Pancreas (tissue), 10 donors: ENCODE results near the gene PKM. TPM values are rescaled to one million over a fixed set of nuclear protein-coding genes. Genes with fewer than 3 reads are reported as not detected.

ENCODE experiments used
- ATAC-seq, 4 donors: fragments of 200-7000 bp; cut with Tn5 transposase; one replicate each; pipeline versions ENCODE4 v1.8.0 to v1.9.1; 2020; ENCODE audit warnings: mild to moderate bottlenecking in 4 of 4, moderate library complexity in 4 of 4
- DNase-seq, 6 donors: peaks; one replicate each; pipeline ENCODE4 v3.0.0-alpha.2; 2020
- FAIRE-seq: peaks from 2 replicates; lab custom pipeline; 2012; peaks lifted over from hg19 to GRCh38; lab: Jason Lieb, UNC
- H3K27ac ChIP-seq, 4 donors: fragments of 200-600 bp; sonication (generic); 1 replicate in 3 of 4; 2 replicates in 1 of 4; pipeline versions ENCODE4 v1.5.0 to v1.8.0; 2020
- H3K27me3 ChIP-seq, 4 donors: fragments of 200-600 bp; one replicate each; pipeline ENCODE4 v1.8.0; 2021
- H3K36me3 ChIP-seq, 3 donors: fragments of 200-600 bp; sonication (generic) in 1 of 3; one replicate each; pipeline versions ENCODE4 v1.5.0 to v1.8.0; 2020 to 2021
- H3K4me1 ChIP-seq, 3 donors: fragments of 200-600 bp; one replicate each; pipeline ENCODE4 v1.8.0; 2021
- H3K4me3 ChIP-seq, 4 donors: fragments of 200-600 bp; sonication (generic) in 2 of 4; one replicate each; pipeline versions ENCODE4 v1.5.0 to v1.8.0; 2020 to 2021
- H3K9me3 ChIP-seq, 4 donors: fragments of 200-600 bp; one replicate each; pipeline ENCODE4 v1.8.0; 2021
- CTCF ChIP-seq, 4 donors: fragments of 200-600 bp; sonication (generic) in 3 of 4; IDR thresholded peaks; one replicate each; pipeline versions ENCODE4 v1.5.0 to v1.8.0; 2021; ENCODE audit warnings: antibody characterized with exemption in 4 of 4
- WGBS, 2 donors: extraction: QIAGEN DNeasy Blood & Tissue Kit; methylation state at CpG; one replicate each; pipeline ENCODE4 v1.1.7; 2013; 5-methylcytosine and 5-hydroxymethylcytosine counted together
- intact Hi-C, 3 donors: fragments of 100-400 bp; cut with DNase I; formaldehyde crosslinking; loops; one replicate each; pipeline versions ENCODE4 v1.11.1 to v1.14.2; 2022
- polyA plus RNA-seq, 2 donors: library from polyadenylated mRNA; stranded (reverse); fragments of 200-250 nt; gene quantifications; one replicate each; pipeline ENCODE4 v1.2.3, GENCODE V29; 2013
- total RNA-seq, 6 donors: library from RNA; stranded (reverse); fragmentation: NEBNext Ultra II Directional in 4 of 6; extraction: Animal tissue kit (Norgen Biotek cat#: 25700) in 4 of 6; gene quantifications; one replicate each; pipeline versions ENCODE4 v1.2.1 to v1.2.4, GENCODE V29; 2021 to 2023
- donor health status: healthy with polysubstance abuse.
- donor health status: DM: no; HTN: no; CAD: no; lungs with moderate emphysema.
- donor health status: DM: no; HTN: no; CAD: no.
- donor health status: control.
- donor health status: control.
- donor health status: Bipolar disorder and iron deficiency.
- donor health status: DM: yes; HTN: yes; CAD: no.
- donor health status: DM: no; HTN: no; CAD: no.
- donor health status: DM: no; HTN: no; CAD: no.
- donor health status: DM: yes; HTN: yes; CAD: no.

PKM gene
- total and polyA plus RNA-seq, 8 donors = 61.8 to 219 (median 110) TPM

GRCh38 chr15:72236381-72237003 is 5.5 kb upstream of the PKM start:
- no peak for DNase-seq
- WGBS, 2 donors = 70 to 77% methylated on average over 2 of the region's 2 CpGs
- Histone ChIP-seq H3K9me3 (no peaks in the 10 kb centered on the region), H3K36me3 (peaks cover 0 to 10% (median 0%) of the 10 kb centered on the region in 3 donors), H3K27me3 (no peaks in the 10 kb centered on the region), H3K4me1 (peaks cover 7 to 8% (median 7%) of the 10 kb centered on the region in 3 donors), H3K4me3 (no peak overlapping the region), H3K27ac (no peak overlapping the region)
- no peak for TF ChIP-seq CTCF (IDR thresholded peaks at IDR 0.05)
- intact Hi-C loops = no loop called here
- no peak for FAIRE-seq
- ATAC-seq = no peak

DNA sequence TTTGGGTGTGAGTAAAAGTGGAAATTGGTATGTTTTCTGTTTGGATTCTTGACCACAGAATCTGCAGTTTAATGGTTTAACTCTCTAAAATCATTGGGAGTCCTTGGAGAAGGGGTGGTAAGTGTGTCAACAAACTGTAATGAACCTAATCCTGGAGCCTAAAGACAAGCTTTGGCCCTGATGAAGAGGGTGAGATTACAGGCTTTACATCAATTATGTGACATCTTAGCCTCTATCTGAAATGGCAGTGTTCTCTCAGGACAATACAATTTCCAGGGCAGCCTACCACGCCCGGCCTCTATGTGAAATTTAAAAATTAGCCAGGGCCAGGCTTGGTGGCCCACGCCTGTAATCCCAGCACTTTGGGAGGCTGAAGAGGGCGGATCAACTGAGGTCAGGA is 4.3 kb upstream of the PKM start:
- peaks cover 7 to 8% (median 7%) of the 10 kb centered on the region in 3 donors for H3K4me1 ChIP-seq
- DNase-seq (no peak), FAIRE-seq (no peak), ATAC-seq (no peak)
- no peaks in the 10 kb centered on the region for H3K9me3 ChIP-seq
- H3K36me3 ChIP-seq = no peaks in the 10 kb centered on the region
- H3K4me3 ChIP-seq = no peak overlapping the region
- intact Hi-C loops = no loop called here
- no peak for TF ChIP-seq CTCF (IDR thresholded peaks at IDR 0.05)
- WGBS, 2 donors = 84 to 89% methylated on average over 4 of the region's 4 CpGs
- H3K27me3 ChIP-seq = no peaks in the 10 kb centered on the region
- no peak overlapping the region for H3K27ac ChIP-seq

DNA sequence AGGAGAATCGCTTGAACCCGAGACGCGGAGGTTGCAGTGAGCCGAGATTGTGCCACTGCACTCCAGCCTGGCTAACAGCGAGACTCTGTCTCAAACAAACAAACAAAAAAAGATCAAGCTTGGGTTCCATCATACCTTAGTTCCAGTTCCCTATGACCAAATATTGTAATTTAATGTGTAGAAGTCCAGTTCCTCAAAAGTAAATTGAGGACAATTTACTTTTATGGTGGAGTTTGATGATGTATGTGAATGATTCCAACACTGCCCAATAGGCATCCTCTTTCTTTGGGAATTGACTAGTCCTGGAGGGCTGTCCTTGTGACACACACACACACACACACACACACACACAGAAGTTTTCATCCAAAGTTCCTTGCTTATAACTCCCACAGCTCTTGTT is 2.8 kb upstream of the PKM start:
- TF ChIP-seq CTCF (IDR thresholded peaks at IDR 0.05) = no peak
- FAIRE-seq (no peak), DNase-seq (no peak), ATAC-seq (no peak)
- 92 to 97% methylated on average over 6 of the region's 6 CpGs for WGBS, 2 donors
- H3K4me3 ChIP-seq = no peak overlapping the region
- no peaks in the 10 kb centered on the region for H3K9me3 ChIP-seq
- H3K36me3 ChIP-seq = no peaks in the 10 kb centered on the region
- H3K27ac ChIP-seq = no peak overlapping the region
- H3K27me3 ChIP-seq = no peaks in the 10 kb centered on the region
- H3K4me1 ChIP-seq = peaks cover 7 to 15% (median 14%) of the 10 kb centered on the region in 3 donors
- intact Hi-C loops = no loop called here

DNA sequence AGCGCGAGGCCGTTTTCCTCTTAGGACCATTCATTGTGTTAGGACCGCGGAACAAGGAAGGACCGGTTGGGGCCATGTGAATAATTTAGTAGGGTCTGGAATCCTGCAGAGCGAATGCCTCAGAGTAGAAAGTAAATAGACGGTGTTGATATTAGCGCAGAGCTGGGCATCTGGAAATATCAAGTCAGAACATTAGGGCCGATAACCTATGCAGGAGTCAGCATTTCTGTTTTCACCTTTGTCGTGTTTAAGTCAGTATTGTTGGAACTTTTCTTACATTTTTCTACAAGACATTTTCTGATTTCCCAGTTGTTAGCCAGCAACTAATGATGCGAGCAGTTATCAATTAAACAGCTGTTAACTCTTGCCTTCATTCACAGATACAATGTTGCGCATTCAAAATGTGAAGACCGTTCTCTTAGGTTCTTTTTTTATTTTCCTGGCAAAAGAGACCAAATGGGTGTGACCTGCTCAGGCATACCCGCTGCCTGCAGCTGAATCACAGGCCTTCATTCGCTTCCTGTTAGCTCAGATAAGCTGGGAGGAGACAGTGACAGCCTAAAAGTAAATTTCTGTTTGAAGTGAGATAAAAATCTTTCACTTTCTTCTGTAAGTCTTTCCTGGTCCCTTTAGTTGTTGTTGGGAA is 966 bp upstream of the PKM start:
- no peaks in the 10 kb centered on the region for H3K27me3 ChIP-seq
- peak overlapping the region; percentile 76 to 83 (median 81) for H3K4me3 ChIP-seq
- FAIRE-seq = no peak
- H3K4me1 ChIP-seq = peaks cover 7 to 22% (median 19%) of the 10 kb centered on the region in 3 donors
- no peaks in the 10 kb centered on the region for H3K36me3 ChIP-seq
- H3K27ac ChIP-seq = peak overlapping the region; percentile 81 to 95 (median 84)
- DNase-seq = peak in 2 of 6 donors; percentile 36 to 46
- no peaks in the 10 kb centered on the region for H3K9me3 ChIP-seq
- peak; percentile 19 to 37 (median 28) for ATAC-seq
- TF ChIP-seq CTCF (IDR thresholded peaks at IDR 0.05) = no peak
- 0 to 1% methylated on average over 16 of the region's 16 CpGs for WGBS, 2 donors
- intact Hi-C loops = no loop called here
